AG09319 (cell line): ENCODE data around the gene TMEM187.
"Not testable (repeated sequence)": the region's sequence is repeated elsewhere in the genome, so short reads cannot be mapped to it uniquely, and the experiment has no call there.

ENCODE experiments used
- DNase-seq: peaks from one replicate; pipeline ENCODE4 v3.0.0-alpha.2; 2010; ENCODE audit warnings: low read depth; ENCODE audit errors: extremely low read depth
- CTCF ChIP-seq: IDR thresholded peaks from 2 replicates; pipeline ENCODE4 v1.5.1; 2011; ENCODE audit warnings: low read depth, mild to moderate bottlenecking, inconsistent platforms, low read length, moderate library complexity

Gene TMEM187

GRCh38 chrX:153988493-153988892, 15.9 kb downstream of the TMEM187 start:
- DNase-seq, result no peak
- no peak for TF ChIP-seq CTCF

- DNase-seq, result no peak
- no peak for TF ChIP-seq CTCF
Observed at GRCh38 chrX:153989973-153990655, 17.6 kb downstream of the TMEM187 start.

- no peak for DNase-seq
- TF ChIP-seq CTCF, result no peak
Observed at GRCh38 chrX:153991013-153991580, 18.5 kb downstream of the TMEM187 start.

GRCh38 chrX:153992180-153992579, 19.6 kb downstream of the TMEM187 start:
- no peak for DNase-seq
- TF ChIP-seq CTCF, result no peak

GRCh38 chrX:153993079-153993478, 20.5 kb downstream of the TMEM187 start:
- no peak for TF ChIP-seq CTCF
- no peak for DNase-seq

GRCh38 chrX:153993978-153994377, 21.4 kb downstream of the TMEM187 start:
- no peak for TF ChIP-seq CTCF
- no peak for DNase-seq

GRCh38 chrX:153994398-153994797, 21.8 kb downstream of the TMEM187 start:
- DNase-seq, result not testable (repeated sequence)

GRCh38 chrX:153995504-153995903, 22.9 kb downstream of the TMEM187 start:
- no peak for TF ChIP-seq CTCF
- DNase-seq, result no peak
